ENCODE results near the gene PBX1.

PBX1 gene

DNA sequence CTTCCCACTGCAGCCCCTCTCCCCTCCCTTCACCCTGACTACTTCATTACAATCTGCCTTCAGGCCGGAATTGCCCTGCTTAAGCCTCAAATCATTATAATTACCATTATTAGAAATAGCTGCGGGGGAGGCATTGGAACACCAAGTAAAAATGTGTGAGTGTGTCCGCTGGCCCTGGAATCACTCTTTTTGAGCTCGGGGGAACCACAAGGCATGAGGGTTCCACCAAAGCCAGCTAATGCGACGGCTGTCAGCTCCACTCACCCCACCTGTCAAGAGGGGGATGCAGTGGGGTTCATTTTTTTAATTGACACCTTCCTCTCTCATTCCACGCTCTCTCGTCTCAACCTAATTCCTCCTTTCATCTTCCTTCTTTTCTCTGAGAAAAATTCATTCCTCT lies 177.2 kb downstream of the PBX1 start:
- TF ChIP-seq, protein P1, sequence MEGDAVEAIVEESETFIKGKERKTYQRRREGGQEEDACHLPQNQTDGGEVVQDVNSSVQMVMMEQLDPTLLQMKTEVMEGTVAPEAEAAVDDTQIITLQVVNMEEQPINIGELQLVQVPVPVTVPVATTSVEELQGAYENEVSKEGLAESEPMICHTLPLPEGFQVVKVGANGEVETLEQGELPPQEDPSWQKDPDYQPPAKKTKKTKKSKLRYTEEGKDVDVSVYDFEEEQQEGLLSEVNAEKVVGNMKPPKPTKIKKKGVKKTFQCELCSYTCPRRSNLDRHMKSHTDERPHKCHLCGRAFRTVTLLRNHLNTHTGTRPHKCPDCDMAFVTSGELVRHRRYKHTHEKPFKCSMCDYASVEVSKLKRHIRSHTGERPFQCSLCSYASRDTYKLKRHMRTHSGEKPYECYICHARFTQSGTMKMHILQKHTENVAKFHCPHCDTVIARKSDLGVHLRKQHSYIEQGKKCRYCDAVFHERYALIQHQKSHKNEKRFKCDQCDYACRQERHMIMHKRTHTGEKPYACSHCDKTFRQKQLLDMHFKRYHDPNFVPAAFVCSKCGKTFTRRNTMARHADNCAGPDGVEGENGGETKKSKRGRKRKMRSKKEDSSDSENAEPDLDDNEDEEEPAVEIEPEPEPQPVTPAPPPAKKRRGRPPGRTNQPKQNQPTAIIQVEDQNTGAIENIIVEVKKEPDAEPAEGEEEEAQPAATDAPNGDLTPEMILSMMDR (IDR thresholded peaks at IDR 0.05; ENCODE audit: control insufficient read depth, insufficient read depth, low read depth, low read length, missing control alignments), result no peak
- DNase-seq (ENCODE audit: low read depth), result no peak
- H3K4me3 ChIP-seq (ENCODE audit: control insufficient read depth, low read depth, low read length), result no peak overlapping the region

DNA sequence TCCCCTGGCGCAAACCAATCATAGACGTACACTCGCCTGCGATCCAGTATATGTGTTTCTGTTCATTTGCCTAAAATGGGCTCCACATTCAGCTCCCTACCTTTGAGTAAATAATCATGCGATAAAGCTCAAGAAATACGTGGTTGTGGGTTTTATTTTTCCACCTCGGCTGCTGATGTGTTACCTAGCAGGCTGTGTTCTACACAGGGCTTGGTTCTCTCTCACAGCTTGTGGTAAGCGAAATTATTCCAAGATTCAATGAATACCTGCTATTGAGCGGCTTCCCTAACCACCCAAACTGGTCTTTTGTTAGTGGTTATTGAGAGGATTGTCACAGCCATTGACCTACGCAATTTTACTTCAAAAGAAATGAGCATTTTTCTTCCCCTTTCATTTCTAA lies 180.2 kb downstream of the PBX1 start:
- H3K4me3 ChIP-seq (ENCODE audit: control insufficient read depth, low read depth, low read length), result no peak overlapping the region
- TF ChIP-seq, protein P1 (IDR thresholded peaks at IDR 0.05; ENCODE audit: control insufficient read depth, insufficient read depth, low read depth, low read length, missing control alignments), result no peak
- no peak for DNase-seq (ENCODE audit: low read depth)

DNA sequence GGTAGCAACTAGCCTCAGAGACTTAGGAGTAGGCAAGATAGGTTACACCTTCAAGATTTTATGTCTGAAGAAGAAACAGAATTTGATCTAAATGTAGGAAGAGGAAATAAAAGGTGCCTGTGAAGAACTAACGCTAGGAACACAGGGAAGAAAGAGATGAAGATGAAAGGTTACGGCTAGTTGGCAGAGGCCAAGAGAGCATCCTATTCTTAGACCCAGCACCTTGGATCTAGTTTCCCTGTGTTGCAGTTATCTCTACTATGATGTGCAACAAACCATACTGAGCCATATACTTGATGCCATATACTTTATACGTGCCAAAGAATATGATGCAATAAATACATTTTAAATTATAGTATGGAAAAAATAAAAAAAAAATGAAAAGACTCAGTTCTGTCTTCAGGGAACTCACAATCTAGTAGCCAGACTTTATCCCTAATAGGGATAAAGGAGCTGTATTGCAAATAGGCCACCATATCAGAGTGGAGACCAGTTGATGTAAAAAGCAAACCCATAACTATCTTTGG lies 181.1 kb downstream of the PBX1 start:
- H3K4me3 ChIP-seq (ENCODE audit: control insufficient read depth, low read depth, low read length), result no peak overlapping the region
- DNase-seq (ENCODE audit: low read depth), result no peak
- TF ChIP-seq, protein P1 (IDR thresholded peaks at IDR 0.05; ENCODE audit: control insufficient read depth, insufficient read depth, low read depth, low read length, missing control alignments), result no peak

DNA sequence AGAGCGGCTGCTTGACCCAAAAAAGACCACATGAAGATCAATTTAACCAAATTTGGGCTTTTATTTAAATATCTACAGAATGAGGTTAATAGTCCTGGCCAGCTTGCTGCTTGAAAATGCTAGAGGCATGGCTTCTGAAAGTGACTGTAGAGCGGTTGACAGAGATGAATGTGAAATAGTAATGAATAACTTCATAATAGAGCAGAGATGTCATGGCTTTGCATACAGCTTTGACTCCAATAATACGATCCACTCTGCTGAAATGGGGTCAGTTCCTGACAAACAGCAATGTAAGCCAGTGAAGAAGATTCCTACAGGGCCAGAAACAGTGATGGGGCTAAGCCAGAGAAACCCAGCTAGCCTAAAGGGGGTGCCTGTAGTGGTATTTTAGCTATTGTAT lies 183.8 kb downstream of the PBX1 start:
- DNase-seq (ENCODE audit: low read depth), result no peak
- TF ChIP-seq, protein P1 (IDR thresholded peaks at IDR 0.05; ENCODE audit: control insufficient read depth, insufficient read depth, low read depth, low read length, missing control alignments), result no peak
- H3K4me3 ChIP-seq (ENCODE audit: control insufficient read depth, low read depth, low read length), result no peak overlapping the region

DNA sequence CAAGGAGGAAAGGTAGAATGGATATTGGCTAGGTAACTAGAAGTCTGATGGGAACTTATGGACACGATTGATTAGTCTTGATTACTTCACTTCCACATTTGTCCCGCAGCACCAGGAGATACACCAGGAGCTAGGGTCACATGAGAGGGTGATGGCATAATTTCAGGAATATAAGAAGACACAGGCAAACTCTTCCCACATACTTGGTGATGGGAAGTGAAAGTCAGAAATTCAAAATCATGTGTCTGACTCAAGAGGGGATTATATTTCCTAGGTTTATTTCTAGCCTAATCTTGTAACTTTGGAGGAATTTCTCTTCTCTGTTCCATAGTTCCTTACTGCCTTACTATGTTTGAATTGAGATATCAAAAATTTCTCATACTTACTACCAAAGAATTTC lies 185.0 kb downstream of the PBX1 start:
- TF ChIP-seq, protein P1 (IDR thresholded peaks at IDR 0.05; ENCODE audit: control insufficient read depth, insufficient read depth, low read depth, low read length, missing control alignments), result no peak
- DNase-seq (ENCODE audit: low read depth), result no peak
- no peak overlapping the region for H3K4me3 ChIP-seq (ENCODE audit: control insufficient read depth, low read depth, low read length)

DNA sequence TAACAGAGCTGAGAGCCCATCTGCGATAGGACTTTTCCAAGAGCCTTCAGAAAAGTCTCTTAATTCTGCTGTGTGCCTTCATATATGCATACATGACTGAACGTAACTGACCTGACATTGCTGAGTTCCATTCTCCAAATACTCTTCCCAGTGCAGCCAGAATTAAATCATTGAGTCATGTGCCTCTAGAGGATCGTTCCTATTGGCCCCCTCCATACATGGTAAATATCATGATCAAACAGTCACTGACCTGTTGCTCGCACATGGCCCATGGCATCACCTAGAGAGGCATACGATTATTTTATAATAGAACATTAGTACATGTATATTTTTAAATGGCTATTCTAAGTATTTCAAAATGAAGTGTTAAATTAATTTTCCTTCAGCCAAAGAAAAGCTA lies 186.8 kb downstream of the PBX1 start:
- TF ChIP-seq, protein P1 (IDR thresholded peaks at IDR 0.05; ENCODE audit: control insufficient read depth, insufficient read depth, low read depth, low read length, missing control alignments), result no peak
- H3K4me3 ChIP-seq (ENCODE audit: control insufficient read depth, low read depth, low read length), result no peak overlapping the region
- no peak for DNase-seq (ENCODE audit: low read depth)

DNA sequence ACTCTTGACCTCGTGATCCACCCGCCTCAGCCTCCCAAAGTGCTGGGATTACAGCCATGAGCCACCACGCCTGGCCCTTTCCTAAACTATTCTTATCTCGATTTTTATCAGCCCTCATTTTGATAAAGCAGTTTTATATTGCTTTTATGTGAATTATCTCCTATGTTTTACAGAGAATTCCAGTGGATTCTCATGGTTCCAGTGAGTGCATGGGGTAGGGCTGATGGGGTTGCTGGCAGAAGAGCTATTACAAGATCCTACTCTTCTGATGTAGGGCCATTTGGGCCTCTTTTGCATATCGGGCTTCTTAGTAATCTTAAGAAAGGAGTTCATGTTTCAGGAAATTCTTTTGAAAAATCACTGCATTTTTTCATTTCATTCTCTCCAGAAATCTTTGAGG lies 187.6 kb downstream of the PBX1 start:
- TF ChIP-seq, protein P1 (IDR thresholded peaks at IDR 0.05; ENCODE audit: control insufficient read depth, insufficient read depth, low read depth, low read length, missing control alignments), result no peak
- no peak for DNase-seq (ENCODE audit: low read depth)
- no peak overlapping the region for H3K4me3 ChIP-seq (ENCODE audit: control insufficient read depth, low read depth, low read length)
